Chondrocyte (in vitro differentiated cells): ENCODE results near the gene UBN1. TPM values are rescaled to one million over a fixed set of nuclear protein-coding genes. Genes with fewer than 3 reads are reported as not detected.
A peak's percentile ranks its signal among the peaks of the same experiment; 100 is the strongest.

Experiments used
- DNase-seq: peaks from one replicate; pipeline ENCODE4 v3.0.0; 2021; ENCODE audit warnings: mixed read lengths, low spot score
- H3K27ac Mint-ChIP-seq: one replicate; pipeline ENCODE4 v1.8.0; 2021; ENCODE audit warnings: mild to moderate bottlenecking, moderate library complexity, mixed read lengths; ENCODE audit not compliant: unreplicated experiment
- H3K27me3 Mint-ChIP-seq: 2 replicates; pipeline ENCODE4 v1.8.0; 2021; ENCODE audit warnings: low read depth, mixed read lengths
- H3K36me3 Mint-ChIP-seq: 2 replicates; pipeline ENCODE4 v1.8.0; 2021; ENCODE audit warnings: low read depth, mixed read lengths
- H3K4me1 Mint-ChIP-seq: 2 replicates; pipeline ENCODE4 v1.8.0; 2021; ENCODE audit warnings: low read depth, mild to moderate bottlenecking, mixed read lengths
- H3K4me3 Mint-ChIP-seq: one replicate; pipeline ENCODE4 v1.8.0; 2021; ENCODE audit warnings: mild to moderate bottlenecking, moderate library complexity, mixed read lengths; ENCODE audit not compliant: unreplicated experiment
- H3K9me3 Mint-ChIP-seq: 2 replicates; pipeline ENCODE4 v1.8.0; 2021; ENCODE audit warnings: low read depth, mixed read lengths
- total RNA-seq: library from RNA; stranded (reverse); gene quantifications from 3 replicates; pipeline ENCODE4 v1.2.1, GENCODE V29; 2021
- TF ChIP-seq, protein P1 (sequence below): fragments of 200-600 bp; sonication (generic); IDR thresholded peaks from 2 replicates; pipeline ENCODE4 v1.5.0; 2021; ENCODE audit warnings: antibody characterized with exemption, mild to moderate bottlenecking, moderate library complexity

Gene UBN1
- total RNA-seq, 1 donor from 2014 or later, result 40.1 TPM

DNA sequence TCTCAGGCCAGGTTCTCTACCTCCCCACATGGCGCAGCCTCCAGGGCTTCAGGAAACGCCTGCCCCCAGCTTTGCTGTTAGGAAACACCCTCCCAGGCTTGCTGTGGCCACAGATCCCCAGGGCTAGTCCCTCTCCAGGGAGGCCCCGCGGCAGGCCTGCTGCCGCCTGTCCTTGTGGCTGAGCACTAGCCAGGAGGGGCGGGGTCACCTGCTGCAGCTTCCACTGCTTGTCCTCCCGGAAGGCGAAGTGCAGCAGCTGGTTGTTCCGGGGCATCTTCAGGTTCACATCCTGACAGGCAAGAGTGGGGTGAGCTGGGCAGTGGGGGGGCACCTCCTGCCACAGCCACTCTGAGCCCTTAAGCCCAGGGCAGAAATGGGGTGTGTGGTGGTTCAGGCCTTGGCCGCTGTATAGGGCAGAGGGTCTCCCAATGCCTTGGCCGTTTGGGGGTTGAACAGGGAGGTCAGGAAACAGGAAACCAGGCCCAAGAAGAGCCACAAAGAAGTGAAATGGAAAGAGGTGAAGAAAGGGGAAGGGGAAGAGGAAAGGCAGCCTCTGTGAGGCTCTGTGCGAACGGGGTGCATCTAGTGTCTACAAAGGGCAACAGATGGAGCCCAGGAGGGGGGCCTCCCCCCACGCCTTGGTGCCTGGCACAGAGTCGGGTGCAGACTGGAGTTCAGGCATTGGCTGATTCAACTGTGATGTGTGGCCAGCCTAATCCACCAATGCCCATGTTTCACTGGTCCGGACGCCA lies 46.8 kb upstream of the UBN1 start:
- Mint-ChIP-seq H3K4me3 (peak overlapping the region; percentile 25), H3K9me3 (no peaks in the 10 kb centered on the region), H3K36me3 (peaks cover 9% of the 10 kb centered on the region), H3K27ac (no peak overlapping the region), H3K4me1 (peaks cover 25% of the 10 kb centered on the region), H3K27me3 (no peaks in the 10 kb centered on the region)
- TF ChIP-seq, protein P1, sequence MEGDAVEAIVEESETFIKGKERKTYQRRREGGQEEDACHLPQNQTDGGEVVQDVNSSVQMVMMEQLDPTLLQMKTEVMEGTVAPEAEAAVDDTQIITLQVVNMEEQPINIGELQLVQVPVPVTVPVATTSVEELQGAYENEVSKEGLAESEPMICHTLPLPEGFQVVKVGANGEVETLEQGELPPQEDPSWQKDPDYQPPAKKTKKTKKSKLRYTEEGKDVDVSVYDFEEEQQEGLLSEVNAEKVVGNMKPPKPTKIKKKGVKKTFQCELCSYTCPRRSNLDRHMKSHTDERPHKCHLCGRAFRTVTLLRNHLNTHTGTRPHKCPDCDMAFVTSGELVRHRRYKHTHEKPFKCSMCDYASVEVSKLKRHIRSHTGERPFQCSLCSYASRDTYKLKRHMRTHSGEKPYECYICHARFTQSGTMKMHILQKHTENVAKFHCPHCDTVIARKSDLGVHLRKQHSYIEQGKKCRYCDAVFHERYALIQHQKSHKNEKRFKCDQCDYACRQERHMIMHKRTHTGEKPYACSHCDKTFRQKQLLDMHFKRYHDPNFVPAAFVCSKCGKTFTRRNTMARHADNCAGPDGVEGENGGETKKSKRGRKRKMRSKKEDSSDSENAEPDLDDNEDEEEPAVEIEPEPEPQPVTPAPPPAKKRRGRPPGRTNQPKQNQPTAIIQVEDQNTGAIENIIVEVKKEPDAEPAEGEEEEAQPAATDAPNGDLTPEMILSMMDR, result no peak
- DNase-seq, result no peak

DNA sequence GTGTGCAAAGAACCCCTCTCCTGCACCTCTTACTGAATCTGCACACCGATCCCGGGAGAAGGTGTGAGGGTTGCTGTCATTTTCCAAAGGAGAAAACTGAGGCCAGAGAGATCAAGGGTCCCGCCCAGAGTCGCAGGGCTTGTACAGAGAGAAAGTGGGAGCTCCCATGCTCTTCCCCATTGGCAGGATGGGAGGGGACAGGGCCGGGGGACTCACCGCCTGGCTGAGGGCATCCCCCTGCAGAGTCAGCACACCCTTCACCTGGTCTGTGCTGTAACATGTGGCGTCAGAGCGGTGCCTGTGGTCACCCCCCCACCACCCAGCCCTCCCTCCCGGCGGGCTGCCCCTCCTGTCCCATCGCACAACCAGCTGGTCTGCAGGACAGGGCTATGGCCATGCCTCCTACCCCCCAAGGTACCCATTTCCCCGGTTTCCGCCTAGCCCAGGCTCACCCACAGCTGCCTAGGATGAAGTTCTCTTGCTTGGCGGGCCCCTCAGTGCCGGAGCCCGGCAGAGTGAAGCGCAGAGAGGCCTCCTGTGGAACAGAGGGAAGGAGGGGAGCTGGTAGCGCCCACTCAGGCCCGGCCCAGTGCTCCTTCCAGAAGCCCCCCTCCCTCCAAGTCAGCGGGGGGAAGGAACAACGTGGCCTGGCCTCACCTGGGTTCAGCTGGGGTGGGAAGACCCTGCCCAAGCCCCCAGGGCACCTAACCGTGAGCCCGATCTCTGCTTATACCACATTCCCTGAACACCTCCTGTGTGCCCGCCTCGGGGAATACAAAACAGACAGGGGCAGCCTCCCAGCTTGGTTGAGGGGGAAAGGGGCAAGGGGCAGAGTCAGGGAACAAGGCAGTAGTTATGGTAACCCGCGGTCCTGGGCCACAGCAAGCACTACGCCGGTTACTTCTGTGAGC lies 46.0 kb upstream of the UBN1 start:
- peaks cover 25% of the 10 kb centered on the region for H3K4me1 Mint-ChIP-seq
- H3K36me3 Mint-ChIP-seq, result peaks cover 11% of the 10 kb centered on the region
- TF ChIP-seq, protein P1, result no peak
- no peaks in the 10 kb centered on the region for H3K9me3 Mint-ChIP-seq
- H3K27me3 Mint-ChIP-seq, result no peaks in the 10 kb centered on the region
- H3K27ac Mint-ChIP-seq, result no peak overlapping the region
- no peak for DNase-seq
- peak overlapping the region; percentile 82 for H3K4me3 Mint-ChIP-seq

- H3K9me3 Mint-ChIP-seq, result no peaks in the 10 kb centered on the region
- DNase-seq, result no peak
These were observed 45.2 kb upstream of the UBN1 start, which contains the start of gene ROGDI for GRCh38 chr16:4801962-4802658. Gene ROGDI, minus strand, starts transcription at chr16:4802633. Its CDS starts 62 bp downstream, at chr16:4802571.

GRCh38 chr16:4802659-4803287 lies 44.5 kb upstream of the UBN1 start:
- peak; percentile 99 for DNase-seq
- Mint-ChIP-seq H3K27ac (peak overlapping the region; percentile 92), H3K4me3 (peak overlapping the region; percentile 82), H3K36me3 (peaks cover 12% of the 10 kb centered on the region), H3K4me1 (peaks cover 25% of the 10 kb centered on the region), H3K9me3 (no peaks in the 10 kb centered on the region), H3K27me3 (no peaks in the 10 kb centered on the region)
- TF ChIP-seq, protein P1, result peak; percentile 41

More at GRCh38 chr16:4801962-4802658, 45.2 kb upstream of the UBN1 start, which contains the start of gene ROGDI:
- Mint-ChIP-seq H3K36me3 (peaks cover 11% of the 10 kb centered on the region), H3K4me1 (peaks cover 25% of the 10 kb centered on the region), H3K27me3 (no peaks in the 10 kb centered on the region), H3K27ac (peak within 1 kb of the TSS; percentile 92), H3K4me3 (peak within 1 kb of the TSS; percentile 82)
- TF ChIP-seq, protein P1, result no peak
